HEK293 (cell line): Measurements from ENCODE around the gene MOB2.
"Not testable (repeated sequence)": the region's sequence is repeated elsewhere in the genome, so short reads cannot be mapped to it uniquely, and the experiment has no call there.

ENCODE experiments used
- CTCF ChIA-PET: fragments of 350-600 bp; formaldehyde crosslinking; extraction: SDS; loops from one replicate; lab custom pipeline; 2021; ENCODE audit warnings: antibody characterized with exemption; lab: Yijun Ruan, JAX
- POLR2A ChIA-PET: fragments of 300-600 bp; formaldehyde crosslinking; extraction: SDS; loops from one replicate; lab custom pipeline; 2020; ENCODE audit warnings: antibody characterized with exemption, inconsistent platforms; lab: Yijun Ruan, JAX
- H3K27ac ChIP-seq: fragments of 200-500 bp; sonication (Bioruptor generic); 2 replicates; pipeline ENCODE4 v1.5.1; 2014; ENCODE audit warnings: low read depth, low read length, control low read depth, inconsistent platforms; ENCODE audit errors: extremely low read depth
- H3K36me3 ChIP-seq, 2 experiments: fragments of 200-500 bp in 1 of 2; sonication (Bioruptor generic) in 1 of 2; 1 replicate in 1 of 2; 2 replicates in 1 of 2; pipeline ENCODE4 v1.5.1; 2014 to 2017; ENCODE audit warnings: inconsistent platforms in 2 of 2, low read length in 2 of 2; ENCODE audit not compliant: control insufficient read depth in 2 of 2, insufficient read depth in 1 of 2
- H3K4me1 ChIP-seq: fragments of 200-500 bp; sonication (Bioruptor generic); 2 replicates; pipeline ENCODE4 v1.5.1; 2014; ENCODE audit warnings: mild to moderate bottlenecking, low read length, inconsistent platforms; ENCODE audit not compliant: control insufficient read depth, insufficient read depth
- H3K4me3 ChIP-seq: 2 replicates; pipeline ENCODE4 v1.5.1; 2011; ENCODE audit warnings: low read depth, mild to moderate bottlenecking, control low read depth, low read length, moderate library complexity
- H3K9me3 ChIP-seq: fragments of 200-500 bp; sonication (Bioruptor generic); 2 replicates; pipeline ENCODE4 v1.5.1; 2014; ENCODE audit warnings: low read depth, low read length, inconsistent platforms; ENCODE audit not compliant: control insufficient read depth, insufficient read depth
- KLF10 ChIP-seq: fragments of 450-650 bp; IDR thresholded peaks from 2 replicates; pipeline ENCODE4 v1.5.1; 2018; ENCODE audit warnings: missing biosample characterization, mild to moderate bottlenecking, missing genetic modification characterization
- MEIS1 ChIP-seq: sonication (generic); formaldehyde crosslinking; IDR thresholded peaks from 2 replicates; pipeline ENCODE4 v1.8.1; 2022; ENCODE audit warnings: missing genetic modification reagents, mild to moderate bottlenecking, borderline replicate concordance
- ZBTB6 ChIP-seq: fragments of 450-650 bp; formaldehyde crosslinking; IDR thresholded peaks from 2 replicates; pipeline ENCODE4 v1.5.1; 2017; ENCODE audit warnings: missing biosample characterization, missing genetic modification characterization
- ZFP69B ChIP-seq: fragments of 450-650 bp; formaldehyde crosslinking; IDR thresholded peaks from 2 replicates; pipeline ENCODE4 v1.5.1; 2016; ENCODE audit warnings: missing biosample characterization, missing genetic modification characterization
- ZNF133 ChIP-seq: fragments of 450-650 bp; formaldehyde crosslinking; IDR thresholded peaks from 2 replicates; pipeline ENCODE4 v1.5.1; 2016; ENCODE audit warnings: missing biosample characterization, missing genetic modification characterization
- ZNF146 ChIP-seq: fragments of 450-650 bp; formaldehyde crosslinking; IDR thresholded peaks from 2 replicates; pipeline ENCODE4 v1.5.1; 2016; ENCODE audit warnings: missing biosample characterization, missing genetic modification characterization
- ZNF2 ChIP-seq: fragments of 450-650 bp; formaldehyde crosslinking; IDR thresholded peaks from 2 replicates; pipeline ENCODE4 v1.5.1; 2016; ENCODE audit warnings: missing biosample characterization, missing genetic modification characterization
- ZNF311 ChIP-seq: fragments of 450-650 bp; formaldehyde crosslinking; IDR thresholded peaks from 2 replicates; pipeline ENCODE4 v1.5.1; 2017; ENCODE audit warnings: missing biosample characterization, missing genetic modification characterization, borderline replicate concordance
- ZNF416 ChIP-seq: fragments of 450-650 bp; formaldehyde crosslinking; IDR thresholded peaks from 2 replicates; pipeline ENCODE4 v1.5.1; 2016; ENCODE audit warnings: missing biosample characterization, missing genetic modification characterization
- ZNF426 ChIP-seq: fragments of 450-650 bp; formaldehyde crosslinking; IDR thresholded peaks from 2 replicates; pipeline ENCODE4 v1.5.1; 2017; ENCODE audit warnings: missing biosample characterization, missing genetic modification characterization, mild to moderate bottlenecking, inconsistent platforms, moderate library complexity
- ZNF529 ChIP-seq: fragments of 450-650 bp; formaldehyde crosslinking; IDR thresholded peaks from 2 replicates; pipeline ENCODE4 v1.5.1; 2017; ENCODE audit warnings: missing genetic modification characterization, missing biosample characterization; ENCODE audit not compliant: insufficient replicate concordance
- ZNF549 ChIP-seq: fragments of 450-650 bp; IDR thresholded peaks from 2 replicates; pipeline ENCODE4 v1.5.1; 2018; ENCODE audit warnings: missing biosample characterization, missing genetic modification characterization, mild to moderate bottlenecking, inconsistent platforms, moderate library complexity
- ZNF692 ChIP-seq: fragments of 450-650 bp; formaldehyde crosslinking; IDR thresholded peaks from 2 replicates; pipeline ENCODE4 v1.5.1; 2016; ENCODE audit warnings: missing biosample characterization, missing genetic modification characterization
- ZNF76 ChIP-seq: fragments of 450-650 bp; formaldehyde crosslinking; IDR thresholded peaks from 2 replicates; pipeline ENCODE4; 2016; ENCODE audit warnings: low read depth, missing biosample characterization, missing genetic modification characterization, borderline replicate concordance
- ZNF791 ChIP-seq: fragments of 450-650 bp; formaldehyde crosslinking; IDR thresholded peaks from 2 replicates; pipeline ENCODE4 v1.5.1; 2016; ENCODE audit warnings: missing biosample characterization, missing genetic modification characterization
- TF ChIP-seq, protein P1 (sequence below): fragments of 450-650 bp; formaldehyde crosslinking; IDR thresholded peaks from 2 replicates; pipeline ENCODE4 v1.5.1; 2016; ENCODE audit warnings: missing biosample characterization, missing genetic modification characterization
- TF ChIP-seq, protein P2 (sequence below): fragments of 450-650 bp; formaldehyde crosslinking; IDR thresholded peaks from 2 replicates; pipeline ENCODE4 v1.5.1; 2016; ENCODE audit warnings: missing biosample characterization, missing genetic modification characterization

Gene MOB2

DNA sequence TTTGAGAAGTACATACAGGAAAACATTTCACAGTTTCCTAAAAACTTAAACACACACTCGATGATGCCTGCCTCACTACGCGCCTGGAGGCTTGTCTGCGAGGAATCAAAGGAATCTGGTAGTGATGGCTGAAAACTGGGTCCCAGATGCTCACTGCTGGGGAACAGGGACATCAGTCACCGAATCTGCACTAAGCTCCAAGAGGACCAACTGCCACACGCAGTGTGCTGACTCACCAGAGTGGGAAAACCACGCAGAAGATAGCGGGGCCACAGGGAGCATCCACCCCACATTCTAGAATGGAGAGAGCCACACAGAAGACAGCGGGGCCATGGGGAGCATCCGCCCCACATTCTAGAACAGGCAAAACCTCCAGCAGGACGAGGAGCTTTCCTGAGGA is 24.3 kb upstream of the MOB2 start:
- H3K4me3 ChIP-seq, result no peak overlapping the region
- no peaks in the 10 kb centered on the region for H3K9me3 ChIP-seq
- TF ChIP-seq ZBTB6 (tag by site-specific recombination) (no peak), ZNF76 (no peak), ZNF416 (tag by site-specific recombination) (no peak), ZNF311 (tag by site-specific recombination) (no peak), MEIS1 (no peak), KLF10 (tag by site-specific recombination) (no peak), ZNF791 (no peak), ZNF426 (tag by site-specific recombination) (no peak), ZNF2 (no peak), ZNF133 (tag by site-specific recombination) (no peak), ZNF529 (tag by site-specific recombination) (no peak), ZFP69B (tag by site-specific recombination) (no peak), ZNF146 (tag by site-specific recombination) (no peak), ZNF692 (tag by site-specific recombination) (no peak), ZNF549 (tag by site-specific recombination) (no peak)
- TF ChIP-seq, protein P1, sequence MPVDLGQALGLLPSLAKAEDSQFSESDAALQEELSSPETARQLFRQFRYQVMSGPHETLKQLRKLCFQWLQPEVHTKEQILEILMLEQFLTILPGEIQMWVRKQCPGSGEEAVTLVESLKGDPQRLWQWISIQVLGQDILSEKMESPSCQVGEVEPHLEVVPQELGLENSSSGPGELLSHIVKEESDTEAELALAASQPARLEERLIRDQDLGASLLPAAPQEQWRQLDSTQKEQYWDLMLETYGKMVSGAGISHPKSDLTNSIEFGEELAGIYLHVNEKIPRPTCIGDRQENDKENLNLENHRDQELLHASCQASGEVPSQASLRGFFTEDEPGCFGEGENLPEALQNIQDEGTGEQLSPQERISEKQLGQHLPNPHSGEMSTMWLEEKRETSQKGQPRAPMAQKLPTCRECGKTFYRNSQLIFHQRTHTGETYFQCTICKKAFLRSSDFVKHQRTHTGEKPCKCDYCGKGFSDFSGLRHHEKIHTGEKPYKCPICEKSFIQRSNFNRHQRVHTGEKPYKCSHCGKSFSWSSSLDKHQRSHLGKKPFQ, result no peak
- TF ChIP-seq, protein P2, sequence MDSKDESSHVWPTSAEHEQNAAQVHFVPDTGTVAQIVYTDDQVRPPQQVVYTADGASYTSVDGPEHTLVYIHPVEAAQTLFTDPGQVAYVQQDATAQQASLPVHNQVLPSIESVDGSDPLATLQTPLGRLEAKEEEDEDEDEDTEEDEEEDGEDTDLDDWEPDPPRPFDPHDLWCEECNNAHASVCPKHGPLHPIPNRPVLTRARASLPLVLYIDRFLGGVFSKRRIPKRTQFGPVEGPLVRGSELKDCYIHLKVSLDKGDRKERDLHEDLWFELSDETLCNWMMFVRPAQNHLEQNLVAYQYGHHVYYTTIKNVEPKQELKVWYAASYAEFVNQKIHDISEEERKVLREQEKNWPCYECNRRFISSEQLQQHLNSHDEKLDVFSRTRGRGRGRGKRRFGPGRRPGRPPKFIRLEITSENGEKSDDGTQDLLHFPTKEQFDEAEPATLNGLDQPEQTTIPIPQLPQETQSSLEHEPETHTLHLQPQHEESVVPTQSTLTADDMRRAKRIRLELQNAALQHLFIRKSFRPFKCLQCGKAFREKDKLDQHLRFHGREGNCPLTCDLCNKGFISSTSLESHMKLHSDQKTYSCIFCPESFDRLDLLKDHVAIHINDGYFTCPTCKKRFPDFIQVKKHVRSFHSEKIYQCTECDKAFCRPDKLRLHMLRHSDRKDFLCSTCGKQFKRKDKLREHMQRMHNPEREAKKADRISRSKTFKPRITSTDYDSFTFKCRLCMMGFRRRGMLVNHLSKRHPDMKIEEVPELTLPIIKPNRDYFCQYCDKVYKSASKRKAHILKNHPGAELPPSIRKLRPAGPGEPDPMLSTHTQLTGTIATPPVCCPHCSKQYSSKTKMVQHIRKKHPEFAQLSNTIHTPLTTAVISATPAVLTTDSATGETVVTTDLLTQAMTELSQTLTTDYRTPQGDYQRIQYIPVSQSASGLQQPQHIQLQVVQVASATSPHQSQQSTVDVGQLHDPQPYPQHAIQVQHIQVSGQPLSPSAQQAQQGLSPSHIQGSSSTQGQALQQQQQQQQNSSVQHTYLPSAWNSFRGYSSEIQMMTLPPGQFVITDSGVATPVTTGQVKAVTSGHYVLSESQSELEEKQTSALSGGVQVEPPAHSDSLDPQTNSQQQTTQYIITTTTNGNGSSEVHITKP, result no peak
- no peaks in the 10 kb centered on the region for H3K36me3 ChIP-seq
- ChIA-PET CTCF (interaction anchor here (0.6 to 0.7 kb wide), 3 partner anchors 10 to 129 kb away, joined by 3 to 5 read pairs (median 5); no protein-coding TSS in a partner anchor), POLR2A (no interaction called here)
- no peaks in the 10 kb centered on the region for H3K4me1 ChIP-seq
- H3K27ac ChIP-seq, result no peak overlapping the region

GRCh38 chr11:1510351-1510750 is 23.8 kb upstream of the MOB2 start:
- H3K4me3 ChIP-seq, H3K4me1 ChIP-seq, H3K9me3 ChIP-seq, POLR2A ChIA-PET, H3K36me3 ChIP-seq, H3K27ac ChIP-seq: not testable (repeated sequence)
- CTCF ChIA-PET, result interaction anchor here (0.5 to 0.6 kb wide), 2 partner anchors 12 to 484 kb away, joined by 3 to 5 read pairs; no protein-coding TSS in a partner anchor
